NCI-H69 (cell line): Measurements from ENCODE around the gene LRRC27.

Source experiments
- DNase-seq: peaks from one replicate; lab custom pipeline; 2025; lab: John Stamatoyannopoulos, UW

The LRRC27 gene

DNA sequence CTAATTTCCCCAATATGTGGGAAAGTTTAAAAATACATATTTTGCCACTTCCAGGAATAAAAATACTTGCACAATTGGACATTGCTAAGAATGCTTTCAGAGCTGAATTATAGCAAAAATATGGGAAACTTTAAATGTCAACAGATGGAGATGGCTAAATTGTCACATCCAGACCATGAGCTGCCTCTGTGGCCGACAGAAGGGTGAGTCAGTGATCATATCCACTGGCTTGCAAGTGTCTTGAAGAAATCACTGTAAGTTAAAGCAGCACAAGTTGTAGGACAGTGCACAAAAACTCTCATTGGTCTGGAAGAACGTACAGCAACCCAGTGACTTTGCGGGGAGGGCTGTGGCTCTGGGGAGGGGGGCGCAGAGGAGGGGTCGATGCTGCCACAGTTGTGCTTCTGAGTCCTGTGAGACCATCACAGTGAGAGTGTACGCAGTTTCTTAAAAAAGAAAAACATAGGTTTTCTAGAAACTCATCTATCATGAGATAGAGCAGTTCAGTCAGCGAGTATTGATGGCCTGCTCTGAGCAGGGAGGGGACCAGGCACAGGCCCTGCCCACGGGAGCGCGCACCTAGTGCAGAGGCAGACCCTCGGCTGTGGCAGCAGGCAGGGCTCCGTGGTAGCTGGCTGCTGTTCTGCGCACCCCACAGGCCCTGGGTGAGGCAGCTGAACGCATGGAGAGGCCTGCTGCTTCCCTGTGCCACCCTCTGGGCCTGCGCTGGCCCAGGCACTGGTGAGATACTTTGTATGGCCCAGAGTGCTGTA, 25.5 kb downstream of the LRRC27 start:
- no peak for DNase-seq

DNA sequence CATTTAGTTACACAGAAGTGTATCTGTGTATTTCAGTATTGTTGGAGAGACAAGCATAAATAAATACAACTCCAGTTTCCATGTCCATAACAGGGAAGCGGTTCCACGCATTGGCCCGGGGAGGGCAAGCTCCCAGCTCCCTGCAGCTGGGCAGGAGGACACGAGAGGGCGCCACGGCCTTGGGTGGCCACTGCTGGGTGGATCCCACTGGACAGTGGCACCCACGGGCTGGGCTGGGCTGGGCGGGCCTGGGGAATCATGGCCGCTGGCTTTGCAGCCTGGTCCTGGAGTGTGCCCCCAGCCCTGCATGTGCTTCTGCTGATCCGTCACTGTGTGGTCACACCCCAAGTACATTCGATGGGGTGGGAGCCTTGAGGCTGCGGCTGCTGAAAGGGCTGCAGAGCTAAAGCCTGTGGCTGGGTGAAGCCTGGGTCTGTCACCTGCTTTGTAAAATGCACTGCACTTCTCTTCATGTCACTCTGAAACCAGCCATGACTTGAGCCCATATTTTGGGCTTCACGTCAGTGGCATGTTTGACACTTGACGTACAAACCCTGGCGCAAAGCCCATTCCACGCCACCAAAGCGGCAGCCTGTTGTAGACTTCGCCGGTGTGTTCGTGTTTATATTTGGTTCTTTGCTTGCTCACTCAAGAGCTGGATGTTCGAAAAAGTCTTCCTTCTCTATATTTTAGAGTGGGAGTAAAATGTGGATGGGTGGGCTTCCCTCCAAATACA, 27.5 kb downstream of the LRRC27 start:
- DNase-seq: peak; percentile 1

DNA sequence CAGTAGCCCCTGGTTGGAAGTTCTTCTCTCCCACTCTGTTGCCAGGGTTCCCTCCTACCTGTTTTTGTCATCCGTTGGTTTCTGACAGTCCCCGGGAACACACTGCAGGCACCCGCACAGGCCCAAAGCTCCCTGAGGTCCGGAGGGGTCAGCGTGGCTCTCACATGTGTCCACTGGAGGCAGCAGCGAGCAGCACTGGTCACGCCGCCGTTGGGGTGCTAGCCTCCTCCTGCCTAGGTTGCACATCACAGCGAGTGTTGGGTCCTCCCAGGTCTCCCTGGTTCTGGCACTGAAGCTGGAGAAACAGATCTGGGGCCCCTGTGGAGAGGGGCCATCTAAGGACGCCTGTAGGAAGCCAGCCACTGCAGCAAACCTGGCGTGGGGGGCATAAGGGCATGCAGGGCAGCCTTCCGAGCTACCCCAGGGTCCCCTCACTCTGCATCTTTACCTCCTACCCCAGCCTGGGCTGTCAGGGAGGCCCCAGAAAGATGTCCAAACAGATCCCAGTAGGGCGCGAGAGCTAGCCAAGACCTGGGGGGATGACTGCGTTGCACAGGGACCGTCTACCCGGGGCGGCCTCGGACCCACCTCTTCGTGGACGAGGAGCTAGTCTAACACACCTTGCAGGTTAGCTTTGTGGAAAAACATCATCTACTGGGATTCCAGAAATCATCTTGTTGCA, 28.9 kb downstream of the LRRC27 start:
- peak; percentile 4 for DNase-seq

DNA sequence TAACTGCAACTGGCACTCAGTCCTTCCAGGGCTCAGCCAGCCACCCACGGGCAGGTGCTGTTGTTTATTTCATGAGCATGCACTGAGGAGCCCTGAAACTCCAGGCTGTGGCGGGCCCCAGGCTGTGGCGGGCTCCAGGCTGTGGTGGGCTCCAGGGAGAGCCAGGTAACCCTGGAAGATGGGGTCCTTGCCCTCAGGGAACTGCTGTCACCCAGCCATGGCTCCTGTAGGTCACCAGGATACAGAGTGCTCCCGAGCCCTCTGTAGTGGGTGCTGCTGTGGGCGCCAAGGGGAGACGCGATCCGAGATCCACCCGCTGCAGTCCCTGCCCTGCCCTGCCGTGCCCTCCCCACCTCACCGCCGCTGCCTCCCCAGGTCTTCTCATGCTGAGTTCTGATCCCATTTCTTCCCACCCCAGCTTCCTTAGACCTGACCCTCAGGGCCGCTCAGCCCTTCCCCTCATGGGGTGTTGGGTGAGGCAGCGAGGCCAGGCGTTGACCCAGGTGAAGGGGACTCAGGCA, 29.6 kb downstream of the LRRC27 start:
- DNase-seq: no peak

DNA sequence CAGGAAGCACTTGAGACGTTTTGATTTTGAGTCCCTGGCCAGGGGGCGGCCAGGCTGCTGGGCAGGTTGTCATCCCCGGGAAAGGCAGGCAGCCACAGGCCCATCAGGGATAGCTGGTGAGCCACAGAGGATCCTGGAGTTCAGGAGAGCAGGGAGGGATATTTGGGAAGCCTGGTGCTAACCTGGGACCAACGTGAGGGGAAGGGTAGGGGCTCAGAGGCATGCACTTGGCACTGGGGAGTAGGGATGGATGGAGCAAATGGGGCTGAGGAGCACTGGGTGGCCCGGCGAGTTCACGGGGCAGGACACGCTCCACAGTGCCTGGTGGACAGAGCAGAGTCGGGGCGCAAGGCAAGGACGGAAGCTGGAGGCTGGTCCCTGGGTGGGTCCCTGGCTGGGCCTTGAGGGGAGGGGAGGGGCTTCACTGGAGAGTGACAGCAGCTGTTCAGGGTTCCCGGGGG, 30.2 kb downstream of the LRRC27 start:
- DNase-seq: no peak

DNA sequence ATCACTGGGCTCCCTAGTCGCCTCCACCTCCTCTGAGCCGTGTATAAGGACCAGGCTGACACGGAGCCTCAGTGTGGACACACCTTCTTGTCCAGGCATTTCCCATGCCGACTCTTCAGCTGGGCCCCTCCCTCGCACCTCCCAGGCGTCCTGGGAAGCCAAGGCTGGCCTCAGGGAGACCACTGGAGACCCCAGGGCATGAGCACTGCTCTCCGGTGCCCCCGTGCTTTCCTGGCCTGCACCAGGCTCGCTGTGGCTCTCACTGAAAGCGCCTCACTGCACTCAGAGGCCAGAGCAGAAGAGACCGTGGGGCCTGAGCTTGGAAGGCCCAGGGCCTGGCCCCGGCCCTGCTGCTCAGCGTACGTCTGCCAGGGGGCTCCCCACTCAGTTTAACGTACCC, 31.4 kb downstream of the LRRC27 start:
- no peak for DNase-seq

DNA sequence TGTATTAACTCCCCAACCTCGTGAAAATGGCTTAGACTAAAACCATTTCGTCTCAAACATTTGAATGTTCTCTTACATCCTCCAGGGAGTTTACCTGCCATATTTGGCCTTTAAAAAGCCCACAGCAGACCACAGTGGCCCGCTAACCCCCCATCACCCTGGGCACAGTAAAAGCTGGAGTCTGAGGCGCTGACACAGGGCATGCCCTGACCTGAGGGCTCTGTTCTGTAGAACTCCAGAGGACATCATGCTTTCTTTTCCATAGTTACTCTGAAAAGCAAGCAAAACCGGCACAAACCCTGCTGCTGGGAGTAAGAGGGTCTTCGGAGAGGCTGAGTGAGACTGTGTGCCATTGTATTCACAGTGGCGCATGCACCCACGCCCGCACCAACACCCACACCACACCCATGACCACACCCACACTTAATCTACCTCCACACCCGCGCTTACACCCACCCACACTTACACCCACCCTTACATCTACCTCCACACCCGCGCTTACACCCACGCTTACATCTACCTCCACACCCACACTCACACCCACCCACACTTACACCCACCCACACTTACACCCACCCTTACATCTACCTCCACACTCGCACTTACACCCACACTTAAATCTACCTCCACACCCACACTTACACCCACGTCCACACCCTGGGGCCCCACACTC, 32.1 kb downstream of the LRRC27 start:
- peak; percentile 40 for DNase-seq

DNA sequence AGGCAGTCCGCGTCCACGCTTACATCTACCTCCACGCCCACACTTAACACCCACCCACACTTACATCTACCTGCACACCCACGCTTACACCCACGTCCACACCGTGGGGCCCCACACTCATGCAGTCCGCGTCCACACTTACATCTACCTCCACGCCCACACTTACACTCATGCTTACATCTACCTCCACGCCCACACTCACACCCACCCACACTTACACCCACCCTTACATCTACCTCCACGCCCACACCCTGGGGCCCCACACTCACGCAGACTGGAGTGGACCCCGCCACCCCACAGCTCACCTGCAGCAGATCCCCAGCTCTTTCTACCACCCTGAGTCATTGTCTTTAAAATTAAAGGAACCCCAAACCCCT, 32.6 kb downstream of the LRRC27 start:
- no peak for DNase-seq

DNA sequence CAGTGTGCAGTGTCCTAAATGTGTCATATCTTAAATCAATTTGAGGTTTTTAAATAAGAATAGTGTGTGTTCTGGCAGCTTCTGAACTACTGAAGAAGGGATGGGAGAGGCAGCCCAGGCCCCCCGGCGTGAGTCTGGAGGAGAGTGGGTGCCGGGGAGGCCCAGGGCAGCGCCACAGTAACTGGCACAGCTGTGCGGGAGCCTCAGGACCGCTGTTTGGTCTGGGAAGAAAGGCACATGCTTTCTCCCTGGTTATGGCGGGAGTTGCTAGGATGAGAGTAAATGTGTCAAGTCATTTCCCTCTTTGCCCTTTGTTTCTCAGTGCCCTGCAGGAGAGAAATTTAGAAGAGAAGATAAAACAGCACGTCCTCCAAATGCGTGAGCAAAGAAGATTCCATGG, 33.1 kb downstream of the LRRC27 start:
- DNase-seq: no peak

DNA sequence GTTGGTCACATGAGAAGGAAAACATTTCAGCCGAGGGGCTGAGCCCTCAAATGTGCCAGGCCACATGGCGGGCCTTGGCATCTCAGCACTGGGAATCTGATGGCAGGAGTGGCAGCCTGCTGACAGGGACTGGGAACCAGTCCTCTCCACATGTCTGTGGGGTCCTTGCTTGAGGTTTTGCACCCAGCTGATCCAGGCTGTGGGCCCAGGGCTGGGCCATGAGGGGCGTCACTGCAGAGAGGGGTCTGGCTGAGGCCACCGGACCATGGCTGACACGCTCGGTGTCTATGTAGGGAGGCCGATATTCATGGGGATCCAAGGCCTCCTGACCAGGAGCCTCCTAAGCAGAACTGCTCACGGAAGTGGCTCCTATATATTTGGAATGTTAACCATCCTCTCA, 34.0 kb downstream of the LRRC27 start:
- DNase-seq: no peak

DNA sequence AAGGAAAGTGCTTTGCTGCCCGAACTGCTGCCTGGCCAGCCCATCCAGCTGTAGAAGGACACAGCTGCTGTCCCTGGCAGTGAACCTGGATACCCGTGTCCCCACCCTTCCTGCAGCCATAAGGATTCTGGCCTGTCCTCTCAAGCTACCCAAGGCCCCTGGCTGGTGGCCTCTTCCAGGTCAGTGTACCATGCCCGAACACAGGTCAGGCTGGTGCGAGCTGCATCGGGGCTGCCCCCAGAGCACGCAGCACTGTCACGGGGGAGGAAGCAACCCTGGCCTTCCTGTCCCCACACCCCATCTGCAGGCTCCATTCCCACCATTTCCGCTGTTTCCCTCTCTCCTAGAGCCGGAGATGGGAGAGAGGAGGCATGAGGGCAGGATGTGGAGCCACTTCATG, 34.5 kb downstream of the LRRC27 start:
- DNase-seq: no peak

DNA sequence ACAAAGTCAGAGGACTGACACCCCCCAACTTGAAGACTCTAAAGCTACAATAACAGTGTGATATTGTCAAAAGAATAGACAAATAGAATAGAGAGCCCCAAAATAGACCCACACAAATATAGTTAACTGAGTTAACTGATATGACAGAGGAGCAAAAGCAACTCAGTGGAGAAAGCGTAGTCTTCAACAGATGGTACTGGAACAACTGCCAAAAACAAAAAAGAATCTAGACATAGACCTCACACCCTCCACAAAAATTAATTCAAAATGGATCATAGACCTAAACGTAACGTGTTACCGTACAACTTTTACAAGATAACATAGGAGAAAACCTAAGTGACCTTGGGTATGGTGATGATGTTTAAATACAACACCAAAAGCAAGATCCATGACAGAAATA, 36.4 kb downstream of the LRRC27 start:
- no peak for DNase-seq

DNA sequence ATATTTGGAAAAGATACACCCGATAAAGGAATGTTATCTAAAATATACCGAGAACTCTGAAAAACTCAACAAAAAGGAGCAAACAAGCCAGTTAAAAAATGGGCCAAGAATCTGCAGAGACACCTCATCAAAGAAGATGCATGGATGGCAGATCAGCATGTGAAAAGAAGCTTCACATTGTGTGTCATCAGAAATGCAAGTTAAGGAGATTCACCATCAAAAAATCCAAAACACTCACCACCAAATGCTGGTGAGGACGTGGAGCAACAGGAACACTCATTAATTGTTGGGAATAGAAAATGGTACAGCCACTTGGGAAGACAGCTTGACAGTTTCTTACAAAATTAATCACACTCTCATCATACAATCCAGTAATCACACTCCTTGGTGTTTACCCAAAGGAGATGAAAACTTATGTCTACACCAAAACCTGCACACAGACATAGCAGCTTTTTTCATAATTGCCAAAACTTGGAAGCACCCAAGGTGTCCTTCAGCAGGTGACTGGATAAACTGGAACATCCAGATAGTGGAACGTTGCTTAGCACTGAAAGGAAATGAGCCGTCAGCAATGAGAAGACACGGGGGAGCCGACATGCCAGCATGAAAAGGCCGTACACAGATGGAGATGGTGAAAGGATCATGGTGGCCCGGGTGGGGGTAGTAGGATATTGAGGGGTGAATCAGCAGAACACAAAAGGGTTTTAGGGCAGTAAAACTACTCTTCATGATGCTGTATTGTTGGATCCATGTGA, 37.1 kb downstream of the LRRC27 start:
- peak; percentile 15 for DNase-seq

DNA sequence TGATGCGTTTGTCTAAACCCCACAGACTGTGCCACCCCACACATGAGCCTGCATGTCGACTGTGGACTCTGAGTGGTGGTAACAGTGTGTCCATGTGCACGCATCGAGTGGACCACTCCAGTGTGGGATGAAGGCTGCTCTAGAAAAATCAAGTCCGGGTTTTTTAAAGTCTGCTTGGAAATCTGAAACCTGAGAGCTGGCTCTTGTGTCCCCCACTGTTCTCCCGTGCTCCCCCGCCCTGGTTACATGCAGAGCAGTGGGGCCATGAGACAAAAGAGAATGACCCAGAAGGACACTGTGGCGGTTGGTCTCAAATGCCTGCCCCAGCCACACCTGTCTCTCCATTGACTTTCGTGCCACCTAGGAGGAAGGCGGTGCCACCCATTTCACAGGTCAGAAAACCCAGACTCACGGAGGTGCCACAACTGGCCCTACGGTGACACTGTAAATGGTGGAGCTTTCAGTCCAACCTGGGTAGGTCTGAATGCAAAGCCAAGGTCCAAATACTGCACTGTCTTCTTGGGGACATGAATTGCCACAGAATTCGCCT, 37.7 kb downstream of the LRRC27 start:
- peak; percentile 64 for DNase-seq

DNA sequence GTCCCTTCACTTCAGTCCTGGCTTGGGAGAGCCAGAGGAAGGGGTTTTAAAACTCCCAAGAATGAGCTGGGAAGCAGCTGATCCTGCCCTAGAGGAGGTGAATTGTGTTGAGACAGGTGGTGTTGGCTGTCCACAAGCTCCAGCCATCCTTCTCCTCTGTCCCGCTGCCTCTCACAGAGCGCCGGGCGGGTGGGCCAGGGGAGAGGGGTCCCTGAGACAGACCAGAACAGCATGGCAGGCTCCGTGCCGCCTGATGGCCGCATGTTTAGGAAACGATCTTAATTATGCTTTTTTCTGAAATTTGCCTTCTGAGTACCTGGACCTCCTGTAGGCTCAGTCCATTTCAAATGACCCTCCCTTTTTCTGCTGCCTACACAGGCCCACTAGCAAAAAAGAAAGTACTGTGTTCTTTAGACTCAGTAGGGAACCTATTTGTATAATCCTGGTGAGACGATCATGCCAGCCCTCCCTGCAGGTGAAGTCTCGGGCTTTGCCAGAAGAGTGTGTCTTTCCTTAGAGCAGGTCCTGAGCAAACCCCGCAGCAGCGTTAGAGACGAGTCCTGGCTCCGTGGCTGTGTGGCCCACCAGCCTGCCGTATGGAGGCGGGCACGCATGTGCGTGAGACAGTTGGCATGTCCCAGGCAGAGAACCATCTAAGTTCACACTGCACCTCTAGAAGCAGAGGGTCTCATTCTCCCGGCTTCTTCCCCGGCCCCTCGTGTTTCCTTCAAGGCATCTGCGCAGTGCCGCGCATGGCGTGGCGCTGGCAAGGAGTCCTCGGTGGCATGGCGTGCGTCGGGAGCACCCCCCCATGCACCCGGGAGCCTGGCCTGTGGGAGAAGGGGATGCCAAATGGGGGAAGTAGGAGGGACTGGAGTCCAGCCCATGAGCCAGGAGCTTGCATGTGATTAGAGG, 38.7 kb downstream of the LRRC27 start:
- peak; percentile 20 for DNase-seq

DNA sequence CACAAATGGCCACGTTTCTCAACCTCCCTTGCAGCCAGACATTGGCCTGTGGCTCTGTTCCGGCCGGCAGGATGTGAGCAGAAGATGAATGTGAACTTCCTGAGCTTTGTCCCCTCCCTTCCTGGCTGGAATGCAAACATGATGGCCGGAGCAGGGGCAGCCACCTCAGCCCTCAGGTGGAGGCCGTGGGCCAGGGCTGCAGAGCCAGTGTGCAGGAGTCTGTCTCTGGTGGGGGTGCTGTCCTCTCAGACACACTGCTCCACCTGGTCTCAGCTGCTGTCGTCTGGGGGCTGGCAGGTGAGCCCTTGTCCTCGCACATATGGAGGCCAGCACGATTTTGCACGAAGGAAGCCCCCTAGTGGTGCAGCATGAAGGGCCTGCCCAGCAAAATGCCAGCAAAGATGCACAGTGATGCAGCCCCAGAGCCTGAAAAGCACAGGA, 39.7 kb downstream of the LRRC27 start:
- DNase-seq: no peak

DNA sequence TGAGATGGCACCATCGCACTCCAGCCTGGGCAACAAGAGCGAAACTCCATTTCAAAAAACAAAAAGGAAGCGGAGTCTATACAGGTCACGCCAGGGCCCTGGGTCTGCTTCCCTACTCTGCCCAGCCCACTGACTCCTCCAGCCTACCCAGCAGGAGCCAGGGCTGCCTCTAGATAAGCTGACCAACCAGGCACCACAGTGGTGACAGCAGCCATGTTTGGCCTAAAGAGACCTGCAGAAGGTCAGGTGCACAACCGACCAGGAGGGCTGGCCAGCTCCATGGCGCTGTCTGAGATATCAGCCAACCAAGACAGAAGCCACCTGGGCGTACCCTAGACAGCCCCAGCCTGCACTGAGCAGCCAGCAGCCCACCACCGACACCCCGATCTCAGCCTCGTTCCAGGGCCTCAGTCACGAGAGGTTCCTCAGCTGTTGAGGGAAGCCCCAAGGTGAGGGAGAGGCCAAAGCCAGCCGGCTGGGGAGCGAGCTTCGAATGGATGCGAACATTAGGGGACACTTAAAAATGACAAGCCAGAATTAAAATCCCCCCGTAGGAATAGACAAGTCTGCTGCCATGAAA, 40.6 kb downstream of the LRRC27 start:
- no peak for DNase-seq

DNA sequence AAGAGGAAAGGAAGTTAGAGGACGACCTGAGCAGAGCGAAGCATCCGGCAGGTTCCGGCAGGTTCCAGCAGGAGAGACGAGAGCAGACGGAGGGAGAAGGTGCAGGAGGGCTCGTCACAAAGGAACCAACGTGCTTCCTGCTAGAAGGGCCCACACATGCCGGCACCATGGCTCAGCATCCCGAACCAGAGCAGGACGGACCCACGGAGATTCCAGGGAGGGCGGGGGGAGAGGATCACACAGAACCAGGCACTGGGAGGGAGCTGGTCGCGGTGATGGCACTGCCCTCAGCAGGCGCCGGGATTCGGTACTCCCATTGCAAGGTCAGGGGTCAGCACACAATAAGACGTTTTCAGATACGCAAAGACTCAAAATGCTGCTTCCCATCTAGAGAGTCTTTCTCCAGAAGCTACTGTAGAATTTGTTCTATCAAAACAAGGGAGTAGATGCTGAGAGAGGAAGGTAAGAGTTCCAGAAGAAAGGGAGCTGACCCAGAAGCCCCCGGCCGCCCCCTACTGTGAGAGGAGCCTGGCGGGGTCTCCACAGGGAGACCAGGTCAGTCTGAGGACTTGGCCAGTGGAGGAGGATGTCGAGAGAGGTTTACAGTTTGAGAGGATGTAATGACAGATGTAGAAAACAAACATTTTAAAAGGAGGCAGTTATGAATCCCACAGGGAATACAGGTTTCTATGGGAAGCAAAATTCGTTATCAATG, 41.4 kb downstream of the LRRC27 start:
- DNase-seq: peak; percentile 38

DNA sequence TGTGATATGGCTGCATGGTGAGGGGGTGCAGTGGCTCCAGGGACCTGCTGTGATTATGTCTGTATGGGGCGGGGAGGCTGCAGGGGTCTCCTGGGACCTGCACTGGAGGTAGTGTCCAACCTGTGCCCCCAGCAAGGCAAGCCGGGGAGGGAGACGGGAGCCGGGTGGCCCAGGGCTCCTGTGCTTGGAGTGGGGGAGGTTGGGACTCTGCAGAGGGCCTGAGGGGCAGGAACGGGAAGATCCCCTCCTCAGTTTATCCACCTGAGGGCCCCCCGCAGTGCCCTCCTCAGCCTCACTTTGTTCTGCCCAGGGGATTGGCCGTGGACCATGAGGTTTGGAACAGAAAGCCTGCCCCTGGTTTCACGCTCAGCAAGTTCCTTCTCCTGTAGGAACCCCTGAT, 42.2 kb downstream of the LRRC27 start:
- DNase-seq: peak; percentile 7
